Stimulated activated CD4-positive, alpha-beta T cell treated with anti-CD3 and anti-CD28 coated beads, Interleukin-1b, Interleukin-23, amount 100 ng/mL, for 24 hours (primary cell): ENCODE measurements around the gene GIPC3.
"Not testable (repeated sequence)": the region's sequence is repeated elsewhere in the genome, so short reads cannot be mapped to it uniquely, and the experiment has no call there.

ENCODE experiments used
- DNase-seq, 4 experiments: peaks; one replicate each; pipeline ENCODE4 v3.0.0-alpha.2; 2020; ENCODE audit warnings: low read depth in 4 of 4, low spot score in 1 of 4

Gene GIPC3

DNA sequence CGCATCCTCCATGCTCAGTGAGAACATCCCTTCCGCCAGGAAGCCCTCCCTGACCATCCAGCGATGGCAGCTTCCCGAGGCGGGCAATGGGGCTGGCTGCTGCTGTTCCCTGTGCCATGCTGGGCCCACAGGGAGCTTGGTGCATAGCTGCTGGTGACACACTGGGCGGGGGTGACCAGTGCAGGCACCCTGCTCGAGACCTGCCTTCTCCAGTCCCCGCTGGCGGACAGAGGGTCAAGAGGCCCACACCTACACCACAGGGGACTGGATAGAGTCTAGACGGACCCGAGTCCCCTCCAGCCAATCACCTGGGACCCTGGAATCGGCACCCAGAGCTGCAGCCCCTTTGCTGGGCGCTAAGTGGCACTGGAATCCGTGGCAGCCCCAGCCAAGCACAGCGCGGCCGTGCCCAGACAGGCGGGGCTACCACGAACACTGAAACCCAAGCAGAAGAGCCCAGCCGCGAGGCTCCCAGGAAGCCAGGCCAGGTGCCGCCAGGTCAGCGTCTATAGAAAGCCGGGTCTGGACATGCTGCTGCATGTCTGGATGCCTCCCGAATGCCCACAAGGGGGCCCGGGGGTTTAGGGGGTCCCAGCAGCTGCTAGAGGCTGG, 30.4 kb downstream of the GIPC3 start:
- no peak for DNase-seq

DNA sequence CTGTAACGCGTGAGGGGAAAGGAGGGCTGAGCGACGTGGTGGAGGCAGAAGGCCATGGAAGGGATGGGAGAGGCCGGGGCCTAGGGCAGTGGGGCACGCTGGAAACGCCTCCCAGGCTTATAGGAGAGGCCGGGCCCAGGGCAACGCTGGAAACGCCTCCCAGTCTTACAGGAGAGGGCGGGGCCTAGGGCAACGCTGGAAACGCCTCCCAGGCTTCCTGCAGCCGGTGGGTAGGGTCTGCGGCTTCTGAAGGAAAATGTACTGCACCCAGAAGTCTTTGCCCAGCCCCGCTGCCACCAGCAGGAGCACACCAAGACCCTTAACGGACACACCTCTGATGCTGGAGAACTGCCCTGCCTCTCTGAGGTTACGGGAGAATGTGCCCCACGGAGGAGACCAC, 32.2 kb downstream of the GIPC3 start:
- no peak for DNase-seq

DNA sequence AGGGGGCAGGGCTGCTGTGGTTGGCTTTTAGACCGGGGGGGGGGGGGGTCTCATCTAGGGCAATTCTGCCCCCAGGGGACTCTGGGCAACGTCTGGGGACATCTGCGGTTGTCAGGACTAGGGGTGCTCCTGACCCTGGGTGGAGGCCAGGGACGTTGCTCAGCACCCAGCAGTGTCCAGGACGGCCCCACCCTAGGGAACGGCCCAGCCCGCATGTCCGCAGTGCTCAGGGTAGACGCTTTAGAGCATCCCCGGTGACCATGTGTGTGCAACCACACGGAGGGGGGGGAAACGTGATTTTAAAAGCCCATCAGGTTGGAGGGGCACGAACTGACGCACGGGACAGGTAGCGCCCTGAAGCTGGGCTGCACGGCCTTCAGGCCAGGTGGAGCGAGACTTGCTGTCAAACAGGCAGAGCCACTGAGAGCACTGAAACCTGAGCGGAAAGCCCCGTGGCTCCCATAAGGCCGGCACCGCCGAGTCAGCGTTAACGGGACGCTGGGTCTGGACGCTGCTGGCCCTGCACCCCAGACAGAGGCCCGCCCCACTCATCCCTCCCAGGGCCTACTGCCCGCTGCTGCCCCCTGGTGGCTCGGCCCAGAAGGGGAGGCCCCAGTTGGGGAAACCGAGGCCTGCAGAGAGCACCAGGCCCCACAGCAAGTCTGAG, 33.0 kb downstream of the GIPC3 start:
- peak in 2 of 4 experiments; percentile 20 to 39 for DNase-seq

DNA sequence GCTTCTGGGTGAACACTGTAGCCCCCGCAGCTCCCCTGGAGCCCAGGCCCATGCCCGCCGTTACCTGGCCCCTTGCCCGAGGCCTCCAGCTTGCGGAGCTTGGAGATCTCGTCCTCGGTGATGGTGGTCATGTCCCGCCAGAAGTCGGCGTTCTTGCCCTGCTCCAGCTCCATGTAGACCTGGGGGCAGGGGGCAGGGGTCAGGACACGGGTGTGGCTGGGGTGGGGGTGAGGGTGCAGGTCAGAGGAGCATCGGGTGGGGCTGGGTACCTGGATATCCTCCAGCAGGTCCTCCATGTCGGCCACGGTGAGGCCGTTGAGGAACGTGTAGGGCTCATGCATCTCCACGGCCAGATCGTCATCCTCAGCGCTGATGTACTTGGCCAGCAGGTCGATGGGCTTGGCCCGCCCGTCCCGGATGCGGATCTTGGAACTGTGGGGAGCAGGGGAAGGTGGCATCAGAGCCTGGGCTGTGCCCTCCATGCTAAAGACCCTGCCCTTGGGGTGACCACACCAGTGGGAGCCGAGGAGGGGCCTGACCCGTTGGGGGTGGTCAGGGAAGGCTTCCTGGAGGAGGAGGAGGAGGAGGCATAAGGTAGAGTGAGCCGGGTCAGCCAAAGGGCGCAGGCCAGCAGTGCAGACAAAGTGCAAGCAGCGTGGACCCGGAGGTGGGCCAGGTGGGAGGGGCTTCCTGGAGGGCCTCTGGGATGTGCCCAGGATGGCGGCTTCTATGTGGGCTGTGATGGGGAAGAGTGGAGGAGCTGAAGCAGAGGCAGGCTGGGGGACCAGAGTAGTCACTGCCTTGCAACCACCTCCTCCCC, 33.7 kb downstream of the GIPC3 start:
- DNase-seq: no peak

DNA sequence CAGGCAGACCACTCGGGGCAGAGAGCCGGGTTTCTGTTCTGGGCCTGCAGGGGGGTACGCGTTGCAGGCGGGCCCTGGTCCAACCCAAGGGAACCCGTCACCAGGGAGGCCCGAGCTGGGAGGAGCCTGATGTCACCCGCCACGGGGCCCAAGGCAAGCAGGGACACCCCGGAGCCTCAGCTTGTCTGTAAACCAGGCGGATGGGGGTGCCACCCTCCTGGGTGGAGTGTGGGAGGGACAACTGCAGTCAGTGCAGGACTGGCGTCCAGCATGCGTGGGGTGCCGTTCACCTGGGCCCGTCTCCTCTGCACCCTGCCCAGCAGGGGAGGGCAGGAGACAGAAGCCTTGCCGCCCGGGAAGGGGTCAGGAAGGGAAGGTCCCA, 34.3 kb downstream of the GIPC3 start:
- no peak for DNase-seq

DNA sequence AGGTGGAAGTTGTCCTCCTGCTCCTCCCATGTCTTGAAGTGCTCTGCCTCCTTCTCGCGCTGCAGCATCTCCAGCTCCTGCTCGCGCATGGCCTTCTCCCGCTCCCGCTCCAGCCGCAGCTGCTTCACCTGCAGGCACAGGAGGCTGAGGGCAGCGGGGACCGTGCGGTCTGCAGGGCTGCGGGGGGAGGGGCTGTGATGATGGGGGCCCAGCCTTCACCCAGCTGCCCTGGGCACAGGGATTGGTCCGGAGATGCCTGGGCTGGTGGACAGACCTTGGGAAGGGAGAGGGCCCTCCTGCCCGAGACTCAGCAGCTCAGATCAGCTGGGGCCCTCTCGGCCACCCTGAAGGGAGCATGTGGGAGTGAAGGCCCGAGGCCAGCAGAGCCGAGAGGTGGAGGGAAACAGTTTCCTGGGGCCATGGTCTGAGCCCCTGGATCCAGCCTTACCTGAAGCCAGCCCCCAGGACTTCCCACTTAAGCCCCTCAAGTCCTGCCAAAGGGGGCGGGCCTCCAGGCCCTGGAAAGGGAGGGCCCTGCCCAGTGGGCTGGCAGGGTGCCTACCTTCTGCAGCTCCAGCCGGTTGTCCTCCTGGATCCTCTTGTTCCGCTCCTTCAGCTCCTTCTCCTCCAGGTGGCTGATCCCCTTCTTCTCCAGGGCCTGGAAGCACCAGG, 35.0 kb downstream of the GIPC3 start:
- no peak for DNase-seq

DNA sequence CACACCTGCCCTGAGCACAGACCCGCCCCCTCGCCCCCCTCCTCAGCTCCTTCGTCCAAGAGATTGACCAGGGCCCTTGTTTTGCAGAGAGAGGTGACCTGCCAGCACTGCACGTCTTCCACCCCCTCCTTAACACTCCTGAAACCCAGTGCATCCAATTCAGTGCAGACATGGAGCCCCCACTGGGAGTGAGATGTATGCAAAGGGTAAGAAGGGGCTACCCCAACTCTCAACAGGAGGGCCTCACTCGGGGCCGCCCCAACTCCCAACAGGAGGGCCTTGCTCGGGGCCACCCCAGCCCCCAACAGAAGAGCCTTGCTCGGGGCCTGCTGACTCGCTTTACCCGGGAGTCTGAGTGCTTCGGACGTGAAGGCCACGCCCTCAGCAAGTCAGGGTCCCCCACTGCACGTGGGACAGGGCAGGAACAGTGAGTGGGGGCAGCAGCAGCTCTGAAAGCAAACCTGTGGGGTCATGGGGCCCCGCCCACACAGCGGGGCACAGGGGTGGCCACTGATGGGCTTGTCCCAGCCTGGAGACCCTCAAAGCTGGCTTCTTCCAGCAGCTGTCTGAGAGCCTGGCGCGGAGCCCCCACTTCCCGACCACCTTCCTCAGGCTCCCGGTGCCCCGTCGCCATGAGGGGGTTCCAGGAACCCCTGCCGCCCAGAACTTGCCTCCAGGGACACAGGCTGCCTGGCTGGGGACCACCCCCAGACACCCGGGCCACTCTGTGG, 35.7 kb downstream of the GIPC3 start:
- DNase-seq: no peak

DNA sequence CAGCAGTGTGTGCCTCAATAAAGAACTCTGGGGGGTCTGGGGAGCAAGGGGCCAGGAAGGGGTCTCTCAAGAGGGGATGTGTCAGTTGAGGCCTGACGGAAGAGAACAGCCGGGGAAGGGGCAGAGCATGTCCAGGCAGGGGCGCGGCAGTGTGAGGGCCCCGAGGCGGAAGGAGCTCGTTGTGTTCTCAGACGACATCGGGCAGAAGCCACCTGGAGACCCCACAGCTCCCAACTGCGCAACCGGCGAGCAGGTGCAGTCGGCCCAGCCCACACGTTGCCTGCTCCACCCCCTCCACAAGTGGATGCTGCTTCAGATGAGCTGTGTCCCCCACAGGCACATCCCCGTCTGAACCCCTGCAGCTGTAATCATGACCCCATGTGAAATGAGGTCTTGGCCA, 36.4 kb downstream of the GIPC3 start:
- DNase-seq: no peak

DNA sequence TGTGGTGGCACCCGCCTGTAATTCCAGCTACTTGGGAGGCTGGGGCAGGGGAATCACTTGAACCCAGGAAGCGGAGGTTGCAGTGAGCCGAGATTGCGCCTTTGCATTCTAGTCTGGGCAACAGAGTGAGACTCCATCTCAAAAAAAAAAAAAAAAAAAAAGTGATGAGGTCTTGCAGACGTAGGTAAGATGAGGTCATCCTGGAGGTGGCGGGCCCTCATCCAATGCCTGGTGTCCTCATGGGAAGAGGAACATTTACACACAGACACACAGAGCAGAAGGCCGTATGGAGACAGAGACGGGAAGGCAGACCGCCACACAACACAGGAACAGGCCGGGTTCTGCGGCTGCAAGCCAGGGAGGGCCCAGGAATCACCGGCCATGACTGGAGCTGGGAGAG, 36.9 kb downstream of the GIPC3 start:
- no peak for DNase-seq

DNA sequence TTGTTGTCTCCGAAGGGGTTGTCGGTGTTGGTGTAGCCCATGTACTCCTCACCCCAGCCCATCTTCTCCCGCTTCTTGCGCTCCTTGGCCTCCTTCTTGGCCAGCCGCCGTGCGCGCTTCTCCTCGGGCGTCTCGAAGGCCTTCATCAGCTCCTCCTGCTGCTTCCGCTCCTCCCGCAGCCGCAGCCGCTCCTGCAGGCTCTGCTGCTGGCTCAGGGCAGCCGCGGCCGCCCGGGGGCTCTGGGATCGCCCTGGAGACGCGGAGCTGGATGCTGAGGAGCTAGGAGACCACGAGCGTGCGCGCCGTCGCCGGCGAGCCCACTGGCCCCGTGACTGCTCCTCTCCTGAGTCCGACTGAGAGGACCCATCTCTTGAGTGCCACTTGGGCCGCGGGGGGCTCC, 38.4 kb downstream of the GIPC3 start:
- DNase-seq: no peak

DNA sequence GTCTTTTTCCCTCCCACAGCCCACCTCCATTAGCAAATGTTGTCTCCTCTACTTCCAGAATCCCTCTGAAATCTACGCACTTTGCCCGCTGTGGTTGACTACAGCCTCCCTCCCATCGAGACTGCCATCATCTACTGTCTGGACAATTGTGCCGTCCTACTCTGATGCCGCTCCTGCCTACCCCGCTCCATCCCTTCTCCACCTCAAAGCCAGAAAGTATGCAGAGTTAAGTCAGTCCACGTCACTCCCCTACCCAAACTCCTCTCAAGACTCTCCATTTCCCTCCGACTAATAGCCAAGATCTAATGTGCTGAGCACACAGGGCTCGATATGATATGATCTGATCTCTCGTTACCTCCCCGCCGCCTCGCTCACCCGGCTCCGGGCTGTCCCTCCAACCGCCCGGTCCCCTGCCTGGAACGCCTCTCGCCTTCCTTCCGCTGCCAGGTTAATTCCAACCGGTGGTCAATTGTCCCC, 40.8 kb downstream of the GIPC3 start:
- no peak for DNase-seq

DNA sequence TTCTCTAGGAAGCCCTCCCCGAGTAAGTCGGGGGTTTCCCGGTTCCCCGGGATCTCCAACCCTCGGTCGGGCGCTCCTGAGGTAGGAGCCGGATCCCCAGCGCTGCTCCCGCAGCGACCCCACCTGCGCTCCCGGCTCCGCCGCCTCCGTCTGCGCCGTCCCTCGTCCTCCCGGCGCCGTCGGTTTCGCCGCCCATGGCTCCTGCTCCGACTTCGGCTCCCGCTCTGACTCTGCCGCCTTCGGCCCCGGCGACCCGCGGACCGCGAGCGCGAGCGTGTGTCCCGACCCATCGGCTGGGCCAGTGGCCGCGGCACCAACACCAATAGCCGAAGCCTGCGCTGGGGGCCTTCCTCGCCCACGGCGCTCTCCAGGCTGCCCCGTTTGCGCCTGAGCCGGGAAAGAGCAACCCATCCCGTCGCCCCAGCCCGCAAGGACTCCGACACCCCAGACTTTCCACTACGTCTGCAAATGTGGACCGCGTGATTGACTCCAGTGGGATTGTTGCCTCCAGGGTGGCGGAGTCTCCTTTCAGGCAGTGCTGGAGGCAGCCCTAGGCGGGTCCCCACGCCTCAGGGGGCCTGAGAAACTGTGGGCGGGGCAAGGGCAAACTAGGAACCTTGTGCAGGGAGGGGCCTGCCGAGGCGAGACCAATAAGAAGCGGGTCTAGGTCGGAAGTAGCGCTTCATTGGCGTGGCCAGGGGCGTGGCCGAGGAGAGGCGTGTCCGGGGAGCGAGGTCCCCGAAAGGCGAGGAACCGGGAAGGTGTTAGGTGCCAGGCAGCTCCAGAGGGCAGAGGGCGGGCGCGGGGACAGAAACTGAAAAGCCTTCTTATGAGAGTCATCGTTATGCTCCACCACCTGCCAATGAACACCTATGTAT, 41.4 kb downstream of the GIPC3 start, which contains the start of gene CACTIN:
Gene CACTIN (minus strand): TSS at position 318 of the 878 bp plus-strand sequence. CDS start 28 bp downstream, at position 290.
- DNase-seq: peak; percentile 96 to 99 (median 98)

DNA sequence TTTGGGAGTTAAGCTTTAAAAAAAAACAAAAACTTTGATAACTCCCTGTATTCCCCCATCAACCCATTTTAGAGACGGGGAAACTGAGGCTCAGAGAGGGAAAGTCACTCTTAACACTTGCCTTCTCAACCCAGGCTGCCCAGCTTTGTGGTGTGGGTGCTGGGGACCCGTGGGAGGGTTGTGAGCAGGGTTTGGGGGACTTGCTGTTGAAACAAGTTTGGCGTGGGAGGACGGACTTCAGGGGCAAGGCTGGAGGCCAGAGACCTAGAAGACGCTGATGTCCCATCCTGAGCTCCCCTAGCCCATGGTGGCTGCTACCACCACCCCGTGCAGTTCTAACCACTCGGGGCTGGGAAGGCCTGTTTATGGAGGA, 42.1 kb downstream of the GIPC3 start:
- no peak for DNase-seq

DNA sequence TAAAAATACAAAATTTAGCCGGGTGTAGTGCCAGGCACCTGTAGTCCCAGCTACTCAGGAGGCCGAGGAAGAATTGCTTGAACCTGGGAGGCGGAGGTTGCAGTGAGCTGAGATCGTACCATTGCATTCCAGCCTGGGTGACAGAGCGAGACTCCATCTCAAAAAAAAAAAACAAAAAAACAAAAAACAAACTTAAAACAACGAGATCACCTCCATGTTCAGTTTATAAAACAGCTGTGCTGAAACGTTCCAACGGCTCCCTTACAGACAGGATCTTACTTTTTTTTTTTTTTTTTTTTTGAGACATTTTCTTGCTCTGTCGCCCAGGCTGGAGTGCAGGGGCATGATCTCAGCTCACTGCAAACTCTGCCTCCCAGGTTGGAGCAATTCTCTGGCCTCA, 43.5 kb downstream of the GIPC3 start:
- DNase-seq: not testable (repeated sequence)

DNA sequence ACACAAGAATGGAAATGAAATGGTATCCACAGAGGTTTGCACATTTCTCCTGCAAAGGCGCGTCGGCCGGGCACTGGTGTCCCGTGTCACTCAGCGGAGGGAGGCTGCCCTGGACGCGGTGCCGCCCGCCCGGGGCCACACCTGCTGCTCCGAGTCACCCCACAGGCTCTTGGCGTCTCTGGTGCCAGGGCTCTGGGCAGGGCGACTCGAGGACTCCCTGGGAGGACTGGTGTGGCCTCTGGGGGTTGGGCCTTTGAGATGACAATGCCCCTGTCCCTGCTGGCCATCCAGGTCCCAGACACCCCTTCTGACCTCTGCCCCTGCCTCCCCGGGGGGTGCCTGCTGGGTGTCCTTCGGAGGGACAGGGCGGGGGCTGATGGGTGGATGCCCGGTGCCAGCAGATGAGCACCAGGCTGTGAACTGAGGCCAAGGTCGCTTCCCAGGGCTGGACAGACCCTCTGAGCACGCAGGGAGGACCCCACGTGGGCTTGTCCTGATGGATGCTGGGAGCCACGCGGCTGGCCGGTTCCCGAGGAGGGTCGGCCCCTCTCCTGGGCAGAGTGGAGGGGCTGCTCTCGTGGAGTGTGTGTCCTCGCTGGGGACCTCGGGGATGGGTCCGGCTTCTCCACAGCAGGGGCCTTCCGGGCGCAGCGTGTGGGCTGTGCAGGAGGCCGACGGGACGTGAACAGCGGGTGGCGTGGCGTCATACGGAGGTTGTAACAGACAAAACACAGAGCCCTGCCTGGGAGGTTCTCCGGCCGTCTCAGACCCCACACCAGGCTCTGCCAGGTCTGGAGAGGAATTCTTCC, 46.0 kb downstream of the GIPC3 start:
- DNase-seq: no peak

DNA sequence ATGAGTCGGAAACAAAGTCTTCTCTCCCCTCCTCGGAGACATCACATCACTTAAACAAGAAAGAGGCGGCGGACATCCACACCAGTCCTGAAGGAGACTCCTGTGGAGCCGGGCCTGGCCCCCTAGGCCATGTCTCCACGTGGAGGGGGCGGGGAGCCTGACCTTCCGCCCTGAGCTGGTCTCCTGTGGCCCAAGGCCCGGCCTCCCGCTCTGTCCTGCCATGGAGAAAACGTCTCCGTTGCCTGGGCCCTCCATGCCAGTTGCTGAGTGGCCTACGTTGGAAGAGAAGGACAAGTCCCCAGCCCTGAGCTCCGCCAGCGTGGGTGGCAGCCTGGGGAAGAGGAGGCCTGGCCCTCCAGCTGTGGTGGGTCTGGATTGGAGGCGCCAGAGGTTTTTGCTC, 46.8 kb downstream of the GIPC3 start:
- no peak for DNase-seq

DNA sequence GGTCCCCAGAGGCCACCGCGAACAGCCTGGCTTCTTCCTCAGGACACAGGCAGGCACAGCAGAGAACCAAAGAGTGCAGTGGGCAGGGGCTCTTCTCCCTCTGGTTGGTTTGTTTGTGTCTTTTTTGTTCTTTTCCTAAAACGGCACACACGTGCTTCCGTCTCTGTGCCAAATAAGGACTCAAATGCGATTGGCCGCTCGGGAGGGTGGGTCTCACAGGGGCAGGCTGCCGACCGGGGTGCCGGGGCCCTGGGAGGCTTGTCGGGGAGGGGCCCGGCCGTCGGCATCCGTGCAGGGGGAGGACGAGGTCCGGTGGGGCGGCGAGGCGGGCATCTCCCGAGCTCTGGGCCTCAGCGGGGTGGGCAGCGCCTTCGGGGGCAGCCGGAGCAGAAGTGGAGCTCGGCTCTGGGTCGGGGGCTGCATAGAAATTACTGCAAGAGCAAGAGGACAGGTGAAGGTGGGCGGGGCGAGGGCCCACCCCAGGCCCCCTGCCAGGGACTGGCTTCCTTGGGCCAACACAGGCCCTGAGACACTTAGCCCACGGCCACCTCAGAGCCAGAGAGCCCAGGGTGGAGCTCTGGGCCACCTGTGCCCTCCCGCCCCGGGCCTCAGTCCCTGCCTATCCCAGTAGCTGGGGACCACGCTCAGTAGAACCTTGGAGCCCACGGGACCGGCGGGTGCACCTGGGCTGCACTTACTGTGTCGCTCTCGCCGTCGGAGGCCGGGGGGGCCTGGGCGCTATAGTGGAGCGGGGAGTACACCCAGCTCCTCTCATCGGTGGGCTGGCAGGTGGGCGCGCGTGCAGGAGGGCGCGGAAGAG, 47.7 kb downstream of the GIPC3 start:
- no peak for DNase-seq

DNA sequence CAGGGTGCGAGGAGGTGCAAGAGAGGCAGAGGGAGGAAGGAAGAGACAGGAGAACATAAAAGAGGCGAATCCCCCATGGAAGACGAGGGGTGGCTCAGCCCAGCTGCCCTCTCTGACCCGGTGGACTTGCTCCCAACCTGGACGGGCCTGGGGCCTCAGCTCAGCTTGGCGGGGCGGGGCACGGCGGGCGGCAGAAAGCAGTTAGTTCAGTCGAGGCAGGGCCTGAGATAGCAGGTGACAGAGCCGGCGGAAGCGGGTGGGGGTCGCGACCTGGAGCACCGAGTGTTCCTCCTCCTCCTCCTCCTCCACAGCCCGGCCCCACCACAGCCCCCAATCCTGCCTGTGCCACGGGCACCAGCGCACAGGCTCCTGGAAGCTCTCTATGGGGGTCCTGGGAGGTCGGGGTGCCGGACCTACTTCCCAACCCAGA, 48.3 kb downstream of the GIPC3 start:
- no peak for DNase-seq
